SK-N-SH treated with all-trans-retinoic acid at 6 μM for 48 hours (cell line): ENCODE measurements around the gene ERH.

Source experiments
- ATAC-seq: fragments of 200-7000 bp; cut with Tn5 transposase; 3 replicates; pipeline ENCODE4 v1.9.1; 2020; ENCODE audit warnings: mild to moderate bottlenecking, moderate library complexity
- ARNTL ChIP-seq: fragments of 450-650 bp; formaldehyde crosslinking; IDR thresholded peaks from 2 replicates; pipeline ENCODE4 v1.5.0; 2020; ENCODE audit warnings: low read depth, mild to moderate bottlenecking, moderate library complexity, borderline replicate concordance
- CREB5 ChIP-seq: fragments of 250-450 bp; sonication (Bioruptor Pico); IDR thresholded peaks from 2 replicates; pipeline ENCODE4 v1.5.1; 2020; ENCODE audit warnings: low read depth, mild to moderate bottlenecking, moderate library complexity
- CSDC2 ChIP-seq: fragments of 250-450 bp; sonication (Bioruptor Pico); IDR thresholded peaks from 2 replicates; pipeline ENCODE4 v1.5.0; 2020; ENCODE audit warnings: mild to moderate bottlenecking, moderate library complexity
- ESRRG ChIP-seq: fragments of 250-450 bp; sonication (Bioruptor Pico); IDR thresholded peaks from 2 replicates; pipeline ENCODE4 v1.6.1; 2021; ENCODE audit warnings: mild to moderate bottlenecking
- GLIS3 ChIP-seq: fragments of 250-450 bp; sonication (Bioruptor Pico); IDR thresholded peaks from 2 replicates; pipeline ENCODE4 v1.5.0; 2020; ENCODE audit warnings: mild to moderate bottlenecking, moderate library complexity
- ISL1 ChIP-seq: fragments of 250-450 bp; sonication (Bioruptor Pico); IDR thresholded peaks from 2 replicates; pipeline ENCODE4 v2.1.2; 2022; ENCODE audit warnings: mild to moderate bottlenecking, moderate library complexity
- OSR1 ChIP-seq: fragments of 250-450 bp; sonication (Bioruptor Pico); IDR thresholded peaks from 2 replicates; pipeline ENCODE4 v1.8.0; 2022; ENCODE audit warnings: moderate library complexity, mild to moderate bottlenecking, inconsistent platforms
- RARB ChIP-seq: fragments of 250-450 bp; sonication (Bioruptor Pico); IDR thresholded peaks from 2 replicates; pipeline ENCODE4 v1.8.0; 2021; ENCODE audit warnings: mild to moderate bottlenecking, moderate library complexity
- TCF4 ChIP-seq: fragments of 250-450 bp; sonication (Bioruptor Pico); IDR thresholded peaks from 2 replicates; pipeline ENCODE4 v1.8.0; 2021; ENCODE audit warnings: mild to moderate bottlenecking, moderate library complexity, borderline replicate concordance
- ZC3H10 ChIP-seq: fragments of 250-450 bp; sonication (Bioruptor Pico); IDR thresholded peaks from 2 replicates; pipeline ENCODE4 v1.5.1; 2021; ENCODE audit warnings: mild to moderate bottlenecking, moderate library complexity
- ZFP3 ChIP-seq: fragments of 250-450 bp; sonication (Bioruptor Pico); IDR thresholded peaks from 2 replicates; pipeline ENCODE4 v1.5.0; 2020; ENCODE audit warnings: mild to moderate bottlenecking, moderate library complexity
- ZFP30 ChIP-seq: fragments of 450-650 bp; formaldehyde crosslinking; IDR thresholded peaks from 2 replicates; pipeline ENCODE4 v1.5.0; 2022; ENCODE audit warnings: mild to moderate bottlenecking, moderate library complexity
- ZNF565 ChIP-seq: fragments of 450-650 bp; formaldehyde crosslinking; conservative IDR thresholded peaks from 2 replicates; pipeline ENCODE4 v1.5.0; 2020; ENCODE audit warnings: low read depth, mild to moderate bottlenecking, moderate library complexity
- ZNF70 ChIP-seq: fragments of 450-650 bp; formaldehyde crosslinking; IDR thresholded peaks from 2 replicates; pipeline ENCODE4 v1.5.0; 2020; ENCODE audit warnings: mild to moderate bottlenecking, moderate library complexity
- ZNF8 ChIP-seq: fragments of 450-650 bp; formaldehyde crosslinking; IDR thresholded peaks from 2 replicates; pipeline ENCODE4 v1.5.0; 2020; ENCODE audit warnings: mild to moderate bottlenecking, moderate library complexity
- TF ChIP-seq, protein P1 (sequence below): fragments of 250-450 bp; sonication (Bioruptor Pico); IDR thresholded peaks from 2 replicates; pipeline ENCODE4 v1.8.0; 2020; ENCODE audit warnings: mild to moderate bottlenecking, moderate library complexity, borderline replicate concordance
- TF ChIP-seq, protein P2 (sequence below): fragments of 250-450 bp; sonication (Bioruptor Pico); IDR thresholded peaks from 2 replicates; pipeline ENCODE4 v1.8.0; 2021; ENCODE audit warnings: low read depth, mild to moderate bottlenecking, moderate library complexity, borderline replicate concordance
- TF ChIP-seq, protein P3 (sequence below): fragments of 250-450 bp; sonication (Bioruptor Pico); IDR thresholded peaks from 2 replicates; pipeline ENCODE4 v1.5.0; 2020; ENCODE audit warnings: mild to moderate bottlenecking, moderate library complexity

ERH gene

GRCh38 chr14:69404478-69404877, 6.4 kb upstream of the ERH start:
- TF ChIP-seq ISL1 (CRISPR knock-in tag) (no peak), ARNTL (CRISPR knock-in tag) (no peak), ZNF8 (no peak), CSDC2 (no peak), CREB5 (no peak)
- TF ChIP-seq, protein P1, sequence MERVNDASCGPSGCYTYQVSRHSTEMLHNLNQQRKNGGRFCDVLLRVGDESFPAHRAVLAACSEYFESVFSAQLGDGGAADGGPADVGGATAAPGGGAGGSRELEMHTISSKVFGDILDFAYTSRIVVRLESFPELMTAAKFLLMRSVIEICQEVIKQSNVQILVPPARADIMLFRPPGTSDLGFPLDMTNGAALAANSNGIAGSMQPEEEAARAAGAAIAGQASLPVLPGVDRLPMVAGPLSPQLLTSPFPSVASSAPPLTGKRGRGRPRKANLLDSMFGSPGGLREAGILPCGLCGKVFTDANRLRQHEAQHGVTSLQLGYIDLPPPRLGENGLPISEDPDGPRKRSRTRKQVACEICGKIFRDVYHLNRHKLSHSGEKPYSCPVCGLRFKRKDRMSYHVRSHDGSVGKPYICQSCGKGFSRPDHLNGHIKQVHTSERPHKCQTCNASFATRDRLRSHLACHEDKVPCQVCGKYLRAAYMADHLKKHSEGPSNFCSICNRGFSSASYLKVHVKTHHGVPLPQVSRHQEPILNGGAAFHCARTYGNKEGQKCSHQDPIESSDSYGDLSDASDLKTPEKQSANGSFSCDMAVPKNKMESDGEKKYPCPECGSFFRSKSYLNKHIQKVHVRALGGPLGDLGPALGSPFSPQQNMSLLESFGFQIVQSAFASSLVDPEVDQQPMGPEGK (CRISPR knock-in tag): no peak
- TF ChIP-seq, all 23 proteins: peak for 0
- ATAC-seq: no peak

DNA sequence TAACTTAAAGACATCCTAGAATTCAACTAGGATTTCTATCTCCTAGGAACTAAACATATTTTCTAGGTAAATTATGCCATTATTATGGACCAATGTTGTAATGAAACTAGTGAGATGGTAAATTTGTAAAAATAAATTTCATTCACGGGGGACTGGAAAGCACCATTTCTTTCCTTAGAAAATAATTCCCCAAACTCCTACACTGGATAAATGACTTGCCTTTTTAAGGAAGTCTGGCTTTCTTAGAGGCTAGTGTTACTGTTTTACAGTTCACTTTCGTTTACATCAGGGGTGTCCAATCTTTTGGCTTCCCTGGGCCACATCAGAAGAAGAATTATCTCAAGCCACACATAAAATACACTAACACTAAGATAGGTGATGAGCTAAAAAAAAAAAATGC, 3.7 kb upstream of the ERH start:
- no peak for TF ChIP-seq ZFP3 (CRISPR knock-in tag)
- ATAC-seq: no peak

DNA sequence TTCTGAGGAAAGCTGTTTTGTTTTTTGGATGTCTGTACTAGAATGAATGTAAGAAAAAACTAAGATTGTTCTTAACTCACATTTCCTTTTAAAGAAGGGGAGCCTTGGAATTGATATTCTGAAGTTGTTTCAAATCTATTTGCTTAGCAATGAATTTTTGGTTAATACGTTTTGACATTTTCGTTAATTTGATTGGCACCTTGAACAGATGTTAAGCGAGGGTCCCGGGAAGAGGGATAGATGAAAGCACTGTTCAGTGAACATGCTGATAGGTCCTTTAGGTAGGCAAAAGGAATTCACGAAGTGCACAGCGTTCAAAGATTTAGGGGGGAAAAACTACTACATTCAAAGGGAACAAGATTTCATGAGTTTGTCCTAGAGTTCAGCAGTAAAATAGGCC, 2.1 kb upstream of the ERH start:
- ATAC-seq: no peak
- no peak for TF ChIP-seq ARNTL (CRISPR knock-in tag)
- no peak for TF ChIP-seq ZNF565 (CRISPR knock-in tag)

DNA sequence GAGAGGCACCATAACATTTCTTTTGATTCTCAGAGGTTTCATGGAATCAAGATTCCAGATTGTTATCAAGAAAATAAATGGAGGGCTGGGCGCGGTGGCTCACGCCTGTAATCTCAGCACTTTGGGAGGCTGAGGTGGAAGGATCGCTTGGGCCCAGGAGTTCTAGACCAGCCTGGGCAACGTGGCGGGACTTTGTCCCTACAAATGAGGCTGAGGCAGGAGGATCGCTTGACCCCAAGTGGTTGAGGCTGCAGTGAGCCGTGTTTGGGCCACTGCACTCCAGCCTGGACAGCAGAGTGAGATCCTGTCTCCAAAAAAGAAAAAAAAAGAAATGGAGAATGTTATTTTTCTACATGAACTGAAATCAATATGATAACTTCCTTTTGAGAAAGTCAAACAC, 1.7 kb upstream of the ERH start:
- no peak for ATAC-seq
- TF ChIP-seq ZNF565 (CRISPR knock-in tag) (no peak), ISL1 (CRISPR knock-in tag) (no peak), OSR1 (CRISPR knock-in tag) (no peak), ARNTL (CRISPR knock-in tag) (no peak), ZFP3 (CRISPR knock-in tag) (no peak), ZNF70 (no peak), ESRRG (no peak), ZFP30 (CRISPR knock-in tag) (no peak)
- TF ChIP-seq, protein P1 (CRISPR knock-in tag): no peak

GRCh38 chr14:69398818-69399210, 715 bp upstream of the ERH start:
- no peak for ATAC-seq
- no peak for TF ChIP-seq OSR1 (CRISPR knock-in tag)
- TF ChIP-seq CSDC2: no peak
- no peak for TF ChIP-seq ESRRG
- TF ChIP-seq ZNF565 (CRISPR knock-in tag): no peak
- no peak for TF ChIP-seq CREB5
- no peak for TF ChIP-seq ARNTL (CRISPR knock-in tag)
- no peak for TF ChIP-seq ZNF70
- TF ChIP-seq, protein P2, sequence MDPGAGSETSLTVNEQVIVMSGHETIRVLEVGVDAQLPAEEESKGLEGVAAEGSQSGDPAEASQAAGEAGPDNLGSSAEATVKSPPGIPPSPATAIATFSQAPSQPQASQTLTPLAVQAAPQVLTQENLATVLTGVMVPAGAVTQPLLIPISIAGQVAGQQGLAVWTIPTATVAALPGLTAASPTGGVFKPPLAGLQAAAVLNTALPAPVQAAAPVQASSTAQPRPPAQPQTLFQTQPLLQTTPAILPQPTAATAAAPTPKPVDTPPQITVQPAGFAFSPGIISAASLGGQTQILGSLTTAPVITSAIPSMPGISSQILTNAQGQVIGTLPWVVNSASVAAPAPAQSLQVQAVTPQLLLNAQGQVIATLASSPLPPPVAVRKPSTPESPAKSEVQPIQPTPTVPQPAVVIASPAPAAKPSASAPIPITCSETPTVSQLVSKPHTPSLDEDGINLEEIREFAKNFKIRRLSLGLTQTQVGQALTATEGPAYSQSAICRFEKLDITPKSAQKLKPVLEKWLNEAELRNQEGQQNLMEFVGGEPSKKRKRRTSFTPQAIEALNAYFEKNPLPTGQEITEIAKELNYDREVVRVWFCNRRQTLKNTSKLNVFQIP (CRISPR knock-in tag): no peak
- TF ChIP-seq, protein P3, sequence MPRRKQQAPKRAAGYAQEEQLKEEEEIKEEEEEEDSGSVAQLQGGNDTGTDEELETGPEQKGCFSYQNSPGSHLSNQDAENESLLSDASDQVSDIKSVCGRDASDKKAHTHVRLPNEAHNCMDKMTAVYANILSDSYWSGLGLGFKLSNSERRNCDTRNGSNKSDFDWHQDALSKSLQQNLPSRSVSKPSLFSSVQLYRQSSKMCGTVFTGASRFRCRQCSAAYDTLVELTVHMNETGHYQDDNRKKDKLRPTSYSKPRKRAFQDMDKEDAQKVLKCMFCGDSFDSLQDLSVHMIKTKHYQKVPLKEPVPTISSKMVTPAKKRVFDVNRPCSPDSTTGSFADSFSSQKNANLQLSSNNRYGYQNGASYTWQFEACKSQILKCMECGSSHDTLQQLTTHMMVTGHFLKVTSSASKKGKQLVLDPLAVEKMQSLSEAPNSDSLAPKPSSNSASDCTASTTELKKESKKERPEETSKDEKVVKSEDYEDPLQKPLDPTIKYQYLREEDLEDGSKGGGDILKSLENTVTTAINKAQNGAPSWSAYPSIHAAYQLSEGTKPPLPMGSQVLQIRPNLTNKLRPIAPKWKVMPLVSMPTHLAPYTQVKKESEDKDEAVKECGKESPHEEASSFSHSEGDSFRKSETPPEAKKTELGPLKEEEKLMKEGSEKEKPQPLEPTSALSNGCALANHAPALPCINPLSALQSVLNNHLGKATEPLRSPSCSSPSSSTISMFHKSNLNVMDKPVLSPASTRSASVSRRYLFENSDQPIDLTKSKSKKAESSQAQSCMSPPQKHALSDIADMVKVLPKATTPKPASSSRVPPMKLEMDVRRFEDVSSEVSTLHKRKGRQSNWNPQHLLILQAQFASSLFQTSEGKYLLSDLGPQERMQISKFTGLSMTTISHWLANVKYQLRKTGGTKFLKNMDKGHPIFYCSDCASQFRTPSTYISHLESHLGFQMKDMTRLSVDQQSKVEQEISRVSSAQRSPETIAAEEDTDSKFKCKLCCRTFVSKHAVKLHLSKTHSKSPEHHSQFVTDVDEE (CRISPR knock-in tag): no peak
- no peak for TF ChIP-seq RARB
- TF ChIP-seq ZFP3 (CRISPR knock-in tag): no peak
- no peak for TF ChIP-seq TCF4 (CRISPR knock-in tag)
- TF ChIP-seq GLIS3 (CRISPR knock-in tag): no peak
- no peak for TF ChIP-seq ZC3H10 (CRISPR knock-in tag)
- no peak for TF ChIP-seq ZFP30 (CRISPR knock-in tag)
